ENCODE results near the gene COL4A1. TPM values are rescaled to one million over a fixed set of nuclear protein-coding genes. Genes with fewer than 3 reads are reported as not detected.

COL4A1 gene
- total RNA-seq, 2 donors from 2014 or later = 80.4 to 253 TPM

- Histone ChIP-seq H3K9me3 (no peaks in the 10 kb centered on the region), H3K4me3 (no peak overlapping the region), H3K36me3 (replicated peaks in 1 of 2; ENCODE audit: insufficient read depth in 1 of 2, low read depth in 2 of 2) (no peaks in the 10 kb centered on the region), H3K4me1 (peaks cover 15% of the 10 kb centered on the region), H3K27me3 (no peaks in the 10 kb centered on the region), H3K27ac (no peak overlapping the region)
- 79 to 81% methylated on average over 4 of the region's 4 CpGs for WGBS, 2 donors
- intact Hi-C loops (cut with DNase I) = no loop called here
- DNase-seq (peak in 1 of 4 donors; percentile 2), ATAC-seq (no peak)
- no peak for TF ChIP-seq CTCF (IDR thresholded peaks at IDR 0.05)
- no peak for TF ChIP-seq POLR2A (IDR thresholded peaks at IDR 0.05)
Measured at GRCh38 chr13:110279684-110280083, 27.3 kb downstream of the COL4A1 start.

- no peak for ATAC-seq
- Histone ChIP-seq H3K4me1 (peaks cover 6% of the 10 kb centered on the region), H3K27ac (no peak overlapping the region), H3K4me3 (no peak overlapping the region), H3K36me3 (replicated peaks in 1 of 2; ENCODE audit: insufficient read depth in 1 of 2, low read depth in 2 of 2) (no peaks in the 10 kb centered on the region), H3K9me3 (no peaks in the 10 kb centered on the region), H3K27me3 (no peaks in the 10 kb centered on the region)
- intact Hi-C loops (cut with DNase I) = no loop called here
- TF ChIP-seq CTCF (IDR thresholded peaks at IDR 0.05) (no peak), POLR2A (IDR thresholded peaks at IDR 0.05) (no peak)
- DNase-seq = no peak
- 81 to 83% methylated on average over 7 of the region's 7 CpGs for WGBS, 2 donors
Measured at GRCh38 chr13:110278859-110279258, 28.1 kb downstream of the COL4A1 start.

GRCh38 chr13:110277357-110277975 is 29.5 kb downstream of the COL4A1 start:
- intact Hi-C loops (cut with DNase I) = no loop called here
- H3K4me1 ChIP-seq = no peaks in the 10 kb centered on the region
- no peak for DNase-seq

GRCh38 chr13:110276553-110276950 is 30.4 kb downstream of the COL4A1 start:
- no peaks in the 10 kb centered on the region for H3K4me1 ChIP-seq

More at GRCh38 chr13:110277357-110277975, 29.5 kb downstream of the COL4A1 start:
- no peaks in the 10 kb centered on the region for H3K27me3 ChIP-seq
- WGBS, 2 donors = 65% methylated on average over 5 of the region's 5 CpGs
- H3K36me3 ChIP-seq (replicated peaks in 1 of 2; ENCODE audit: insufficient read depth in 1 of 2, low read depth in 2 of 2) = no peaks in the 10 kb centered on the region
- ATAC-seq = no peak
- TF ChIP-seq CTCF (IDR thresholded peaks at IDR 0.05) (no peak), POLR2A (IDR thresholded peaks at IDR 0.05) (no peak)
- H3K27ac ChIP-seq = no peak overlapping the region
- no peak overlapping the region for H3K4me3 ChIP-seq
- no peaks in the 10 kb centered on the region for H3K9me3 ChIP-seq

More at GRCh38 chr13:110276553-110276950, 30.4 kb downstream of the COL4A1 start:
- H3K27me3 ChIP-seq = no peaks in the 10 kb centered on the region
- no peak overlapping the region for H3K4me3 ChIP-seq
- no peak overlapping the region for H3K27ac ChIP-seq
- no peaks in the 10 kb centered on the region for H3K9me3 ChIP-seq
- intact Hi-C loops (cut with DNase I) = no loop called here
- ATAC-seq (no peak), DNase-seq (no peak)
- WGBS, 2 donors = 79 to 86% methylated on average over 5 of the region's 5 CpGs
- H3K36me3 ChIP-seq (replicated peaks in 1 of 2; ENCODE audit: insufficient read depth in 1 of 2, low read depth in 2 of 2) = no peaks in the 10 kb centered on the region
- TF ChIP-seq POLR2A (IDR thresholded peaks at IDR 0.05) (no peak), CTCF (IDR thresholded peaks at IDR 0.05) (no peak)
